Vagina (tissue), 1 donor: Measurements from ENCODE around the gene MBP. TPM values are rescaled to one million over a fixed set of nuclear protein-coding genes. Genes with fewer than 3 reads are reported as not detected.

Source experiments
- total RNA-seq: library from RNA; depleted of rRNA; stranded (reverse); fragments of >200 nt; gene quantifications from one replicate; pipeline ENCODE4 v1.2.3, GENCODE V29; 2016

Gene MBP
- total RNA-seq, 1 donor from 2014 or later, result 33.6 TPM

Other genes with a start within 250 kb of the MBP start
- 0.98 TPM for gene GALR1, start 117.1 kb upstream of the MBP start, total RNA-seq